Head of caudate nucleus (tissue), 42 donors: ENCODE results near the gene FGFRL1.

ENCODE experiments used
- DNase-seq, 42 donors: peaks; one replicate each; pipeline versions ENCODE4 v3.0.0 to v3.0.0-alpha.2; 2020 to 2021; ENCODE audit warnings: mixed read lengths in 7 of 42
- intact Hi-C: fragments of 100-400 bp; cut with DNase I; formaldehyde crosslinking; loops from one replicate; pipeline ENCODE4 v1.15.0; 2022

FGFRL1 gene

DNA sequence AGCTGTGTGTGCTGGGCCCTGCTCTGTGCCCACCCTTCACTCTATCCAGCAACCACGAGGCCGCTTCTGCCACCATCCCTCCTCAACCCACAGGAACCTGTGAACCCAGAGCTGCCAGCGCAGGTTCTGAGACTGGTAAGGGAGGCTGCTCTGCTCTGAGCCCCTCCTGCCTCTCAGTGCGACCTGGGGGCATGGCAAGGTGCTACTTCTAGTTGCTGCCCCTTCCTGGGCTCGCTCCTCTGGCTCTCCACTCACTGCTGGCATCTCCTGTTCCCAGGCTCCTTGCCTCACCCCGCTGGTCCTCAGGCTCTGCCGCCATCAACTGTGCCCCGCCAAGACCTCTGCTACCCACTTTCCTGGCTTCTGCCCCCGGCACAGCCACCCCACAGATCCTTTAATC is 62.7 kb downstream of the FGFRL1 start:
- no peak for DNase-seq
- intact Hi-C loops: no loop called here

DNA sequence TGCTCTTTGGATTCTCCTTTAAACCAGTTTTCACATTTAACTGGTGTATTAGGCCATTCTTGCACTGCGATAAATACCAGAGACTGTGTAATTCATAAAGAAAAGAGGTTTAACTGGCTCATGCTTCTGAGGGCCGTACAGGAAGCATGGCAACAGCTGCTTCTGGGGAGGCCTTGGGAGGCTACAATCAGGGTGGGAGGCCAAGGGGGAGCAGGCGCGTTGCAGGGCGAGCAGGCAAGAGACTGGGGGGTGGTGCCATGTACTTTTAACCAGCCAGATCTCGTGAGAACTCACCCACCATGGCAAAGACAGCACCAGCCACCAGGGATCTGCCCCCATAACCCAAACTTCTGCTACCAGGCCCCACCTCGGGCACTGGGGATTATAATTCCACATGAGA is 63.8 kb downstream of the FGFRL1 start:
- DNase-seq: no peak
- intact Hi-C loops: no loop called here

GRCh38 chr4:1075809-1076699 is 64.6 kb downstream of the FGFRL1 start:
- DNase-seq: no peak
- intact Hi-C loops: no loop called here
